Upper lobe of right lung (tissue), 1 donor: ENCODE data around the gene KRT79. TPM values are rescaled to one million over a fixed set of nuclear protein-coding genes. Genes with fewer than 3 reads are reported as not detected.
A peak's percentile ranks its signal among the peaks of the same experiment; 100 is the strongest.

Experiments
- ATAC-seq: fragments of 200-7000 bp; cut with Tn5 transposase; one replicate; pipeline ENCODE4 v1.9.1; 2020; ENCODE audit warnings: mild to moderate bottlenecking, moderate library complexity
- DNase-seq: peaks from one replicate; pipeline ENCODE4 v3.0.0-alpha.2; 2020
- H3K27ac ChIP-seq: fragments of 200-600 bp; one replicate; pipeline ENCODE4 v1.8.0; 2022
- H3K27me3 ChIP-seq: fragments of 200-600 bp; one replicate; pipeline ENCODE4 v1.8.0; 2022; ENCODE audit warnings: mild to moderate bottlenecking
- H3K36me3 ChIP-seq: fragments of 200-600 bp; one replicate; pipeline ENCODE4 v1.8.0; 2022
- H3K4me1 ChIP-seq: fragments of 200-600 bp; one replicate; pipeline ENCODE4 v1.8.0; 2022
- H3K4me3 ChIP-seq: fragments of 200-600 bp; one replicate; pipeline ENCODE4 v1.8.0; 2022; ENCODE audit warnings: mild to moderate bottlenecking
- H3K9me3 ChIP-seq: fragments of 200-600 bp; one replicate; pipeline ENCODE4 v1.8.0; 2022
- CTCF ChIP-seq: fragments of 200-600 bp; IDR thresholded peaks from one replicate; pipeline ENCODE4 v1.8.0; 2022; ENCODE audit warnings: antibody characterized with exemption
- intact Hi-C: fragments of 100-400 bp; cut with DNase I; formaldehyde crosslinking; loops from one replicate; pipeline ENCODE4 v1.11.0; 2022
- total RNA-seq: library from RNA; stranded (reverse); fragmentation: NEBNext Ultra II Directional; extraction: Animal tissue kit (Norgen Biotek cat#: 25700); gene quantifications from one replicate; pipeline ENCODE4 v1.2.1, GENCODE V29; 2021
- donor health status: DM: no; HTN: yes; CAD: no; lungs with severe emphysema.

The KRT79 gene
- total RNA-seq, 1 donor from 2014 or later, result 5.4 TPM

GRCh38 chr12:52834727-52835001 lies 553 bp upstream of the KRT79 start:
- H3K9me3 ChIP-seq, result no peaks in the 10 kb centered on the region
- intact Hi-C loops, result no loop called here
- DNase-seq (peak; percentile 40), ATAC-seq (no peak)
- peaks cover 3% of the 10 kb centered on the region for H3K27me3 ChIP-seq
- no peak for TF ChIP-seq CTCF
- no peaks in the 10 kb centered on the region for H3K4me1 ChIP-seq
- no peak overlapping the region for H3K4me3 ChIP-seq
- no peak overlapping the region for H3K27ac ChIP-seq
- no peaks in the 10 kb centered on the region for H3K36me3 ChIP-seq

- ATAC-seq (peak; percentile 7), DNase-seq (peak; percentile 44)
- no peak overlapping the region for H3K27ac ChIP-seq
These were observed 866 bp downstream of the KRT79 start for GRCh38 chr12:52832985-52833905.

GRCh38 chr12:52832451-52832850 lies 1.7 kb downstream of the KRT79 start:
- Histone ChIP-seq H3K4me1 (no peaks in the 10 kb centered on the region), H3K27me3 (no peaks in the 10 kb centered on the region), H3K36me3 (no peaks in the 10 kb centered on the region), H3K4me3 (no peak overlapping the region), H3K9me3 (no peaks in the 10 kb centered on the region), H3K27ac (no peak overlapping the region)
- intact Hi-C loops, result no loop called here
- TF ChIP-seq CTCF, result no peak
- ATAC-seq (no peak), DNase-seq (peak; percentile 9)

More at GRCh38 chr12:52832985-52833905, 866 bp downstream of the KRT79 start:
- no peaks in the 10 kb centered on the region for H3K4me1 ChIP-seq
- no peaks in the 10 kb centered on the region for H3K9me3 ChIP-seq
- H3K27me3 ChIP-seq, result no peaks in the 10 kb centered on the region
- no peak overlapping the region for H3K4me3 ChIP-seq
- intact Hi-C loops, result no loop called here
- TF ChIP-seq CTCF, result no peak
- no peaks in the 10 kb centered on the region for H3K36me3 ChIP-seq

GRCh38 chr12:52831251-52831650 lies 2.9 kb downstream of the KRT79 start:
- TF ChIP-seq CTCF, result no peak
- no peaks in the 10 kb centered on the region for H3K4me1 ChIP-seq
- H3K9me3 ChIP-seq, result no peaks in the 10 kb centered on the region
- intact Hi-C loops, result no loop called here
- H3K27me3 ChIP-seq, result no peaks in the 10 kb centered on the region
- no peak for ATAC-seq
- H3K4me3 ChIP-seq, result no peak overlapping the region
- no peaks in the 10 kb centered on the region for H3K36me3 ChIP-seq
- DNase-seq, result peak; percentile 53
- H3K27ac ChIP-seq, result no peak overlapping the region

GRCh38 chr12:52829986-52830770 lies 3.9 kb downstream of the KRT79 start:
- DNase-seq (no peak), ATAC-seq (peak; percentile 30)
- Histone ChIP-seq H3K36me3 (no peaks in the 10 kb centered on the region), H3K27me3 (no peaks in the 10 kb centered on the region), H3K9me3 (no peaks in the 10 kb centered on the region), H3K27ac (no peak overlapping the region), H3K4me1 (no peaks in the 10 kb centered on the region), H3K4me3 (no peak overlapping the region)
- TF ChIP-seq CTCF, result no peak
- intact Hi-C loops, result no loop called here
